Bronchial epithelial cell (primary cell): ENCODE results near the gene ATP5MK. TPM values are rescaled to one million over a fixed set of nuclear protein-coding genes. Genes with fewer than 3 reads are reported as not detected.
"Not testable (repeated sequence)": the region's sequence is repeated elsewhere in the genome, so short reads cannot be mapped to it uniquely, and the experiment has no call there.

Experiments
- DNase-seq: peaks from one replicate; pipeline ENCODE4 v3.0.0-alpha.2; 2010; ENCODE audit warnings: low read depth
- FAIRE-seq: peaks from 2 replicates; lab custom pipeline; 2011; peaks lifted over from hg19 to GRCh38; lab: Jason Lieb, UNC
- H3K27me3 ChIP-seq: 2 replicates; pipeline ENCODE4 v1.5.1; 2011; ENCODE audit warnings: low read length; ENCODE audit not compliant: control insufficient read depth, insufficient read depth
- H3K36me3 ChIP-seq: 2 replicates; pipeline ENCODE4 v1.5.1; 2011; ENCODE audit warnings: low read length; ENCODE audit not compliant: control insufficient read depth, insufficient read depth
- H3K4me3 ChIP-seq: 2 replicates; pipeline ENCODE4 v1.5.1; 2011; ENCODE audit warnings: mild to moderate bottlenecking, low read depth, low read length, control low read depth
- CTCF ChIP-seq: IDR thresholded peaks from 2 replicates; pipeline ENCODE4 v1.5.1; 2011; ENCODE audit warnings: mild to moderate bottlenecking, moderate library complexity, low read length, control low read depth, inconsistent platforms; ENCODE audit not compliant: insufficient read depth, severe bottlenecking
- total RNA-seq: library from RNA; depleted of rRNA; stranded (reverse); fragments of >200 nt; gene quantifications from 2 replicates; pipeline ENCODE4 v1.2.1, GENCODE V29; 2014

ATP5MK gene
- total RNA-seq, 1 donor from 2014 or later = 131 TPM

- FAIRE-seq = no peak
- Histone ChIP-seq H3K36me3 (no peaks in the 10 kb centered on the region), H3K27me3 (no peaks in the 10 kb centered on the region), H3K4me3 (peak overlapping the region; percentile 68)
- TF ChIP-seq CTCF = no peak
- no peak for DNase-seq
These were observed 28.9 kb downstream of the ATP5MK start for GRCh38 chr10:103367379-103367781.

- H3K27me3 ChIP-seq, H3K36me3 ChIP-seq, H3K4me3 ChIP-seq, FAIRE-seq: not testable (repeated sequence)
- DNase-seq = peak; percentile 64
These were observed 35.5 kb downstream of the ATP5MK start for GRCh38 chr10:103360791-103361190.

GRCh38 chr10:103359493-103359892 lies 36.8 kb downstream of the ATP5MK start:
- H3K36me3 ChIP-seq, H3K4me3 ChIP-seq, H3K27me3 ChIP-seq, FAIRE-seq, DNase-seq: not testable (repeated sequence)

GRCh38 chr10:103355906-103356599 lies 40.2 kb downstream of the ATP5MK start:
- no peak for TF ChIP-seq CTCF
- H3K4me3 ChIP-seq = no peak overlapping the region
- no peaks in the 10 kb centered on the region for H3K27me3 ChIP-seq
- DNase-seq (no peak), FAIRE-seq (no peak)
- no peaks in the 10 kb centered on the region for H3K36me3 ChIP-seq

- H3K4me3 ChIP-seq, DNase-seq, FAIRE-seq, H3K27me3 ChIP-seq, H3K36me3 ChIP-seq: not testable (repeated sequence)
These were observed 41.7 kb downstream of the ATP5MK start for GRCh38 chr10:103354567-103354966.

- no peak for TF ChIP-seq CTCF
- Histone ChIP-seq H3K27me3 (no peaks in the 10 kb centered on the region), H3K36me3 (no peaks in the 10 kb centered on the region), H3K4me3 (no peak overlapping the region)
- no peak for FAIRE-seq
- no peak for DNase-seq
These were observed 43.0 kb downstream of the ATP5MK start for GRCh38 chr10:103353281-103353680.

GRCh38 chr10:103350517-103351260 lies 45.6 kb downstream of the ATP5MK start, which contains the start of gene PCGF6:
Gene PCGF6 (minus strand): TSS chr10:103351140. CDS start chr10:103351066, 74 bp downstream.
- Histone ChIP-seq H3K27me3 (no peaks in the 10 kb centered on the region), H3K36me3 (no peaks in the 10 kb centered on the region), H3K4me3 (peak within 1 kb of the TSS; percentile 80)
- no peak for FAIRE-seq
- TF ChIP-seq CTCF = peak; percentile 3
- DNase-seq = peak; percentile 42
